ENCODE data around the gene MGAT5.

Gene MGAT5

DNA sequence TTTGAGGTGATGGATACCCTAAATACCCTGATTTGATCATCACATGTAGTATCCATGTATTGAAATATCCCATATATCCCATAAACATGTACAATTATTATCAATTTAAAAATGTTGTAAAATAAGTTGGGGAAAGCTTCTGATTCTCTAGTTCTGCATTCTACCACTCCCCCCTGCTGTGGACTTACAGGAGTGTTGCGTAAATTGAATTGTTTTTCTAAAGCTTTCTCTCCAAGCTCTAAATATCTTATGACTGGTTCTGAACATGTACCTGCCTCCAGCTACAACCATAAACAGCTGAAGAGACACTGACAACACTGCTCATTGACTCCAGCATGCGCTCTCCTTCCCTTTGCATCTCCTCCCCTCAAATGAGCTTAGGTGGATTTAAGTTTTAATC, 145.2 kb downstream of the MGAT5 start:
- no peak for DNase-seq (ENCODE audit: low read depth)

DNA sequence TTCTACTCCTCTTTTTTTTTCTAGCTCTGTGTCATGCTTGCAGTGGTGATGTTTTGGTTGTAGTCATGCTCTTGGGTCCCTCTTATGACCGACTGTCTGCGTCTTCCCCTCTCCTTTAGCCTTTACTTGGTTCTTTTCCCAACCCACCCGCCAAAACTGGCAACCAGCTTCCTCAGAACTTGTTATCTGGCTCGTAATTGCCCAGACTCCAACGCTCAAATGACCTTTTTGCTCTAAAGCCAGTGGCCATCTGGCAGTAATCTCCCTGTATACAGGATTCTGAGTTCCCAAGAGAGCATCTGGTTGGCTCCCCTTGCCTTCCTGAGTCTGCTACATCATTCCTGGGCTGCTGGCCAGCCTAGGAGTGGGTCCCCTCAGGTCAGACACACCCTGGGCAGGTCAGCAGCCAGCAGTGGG, 147.2 kb downstream of the MGAT5 start:
- DNase-seq (ENCODE audit: low read depth): no peak

DNA sequence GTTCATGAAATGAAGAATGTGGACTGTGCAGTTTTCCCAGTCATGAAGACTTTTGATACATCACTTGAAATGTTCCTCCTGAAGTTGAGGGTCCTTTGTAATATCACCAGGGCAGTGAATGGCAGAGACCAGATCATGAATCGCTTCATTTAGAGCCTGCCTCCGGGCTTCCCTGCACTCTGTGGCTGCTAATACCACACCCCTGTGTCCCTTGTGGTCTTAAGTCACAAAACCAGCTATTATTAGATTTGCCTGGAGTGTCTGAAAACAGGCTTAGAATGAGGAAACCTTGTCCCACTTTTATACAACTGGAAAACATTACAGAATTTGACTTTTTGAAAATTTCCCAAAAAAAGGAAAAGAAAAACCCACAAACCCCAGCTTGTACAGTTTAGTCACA, 147.9 kb downstream of the MGAT5 start:
- DNase-seq (ENCODE audit: low read depth): no peak

DNA sequence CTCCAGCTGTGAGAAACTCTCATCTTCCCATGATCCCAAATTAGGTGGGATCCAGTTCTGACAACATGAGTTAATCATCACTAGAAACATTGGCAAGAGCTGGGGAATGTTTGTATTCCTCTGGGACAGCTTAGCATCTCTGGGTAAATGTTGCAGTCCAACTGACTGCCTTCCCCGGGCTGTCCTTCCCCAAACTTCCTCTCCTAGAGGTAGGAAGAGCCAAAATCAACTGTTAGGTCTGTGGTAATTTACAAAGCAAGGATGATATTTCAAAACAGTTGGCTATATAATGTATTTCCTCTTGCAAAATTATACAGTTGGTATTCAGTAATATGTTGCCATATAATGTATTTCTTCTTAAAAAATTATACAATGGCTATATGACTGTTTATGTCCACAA, 148.5 kb downstream of the MGAT5 start:
- DNase-seq (ENCODE audit: low read depth): no peak

DNA sequence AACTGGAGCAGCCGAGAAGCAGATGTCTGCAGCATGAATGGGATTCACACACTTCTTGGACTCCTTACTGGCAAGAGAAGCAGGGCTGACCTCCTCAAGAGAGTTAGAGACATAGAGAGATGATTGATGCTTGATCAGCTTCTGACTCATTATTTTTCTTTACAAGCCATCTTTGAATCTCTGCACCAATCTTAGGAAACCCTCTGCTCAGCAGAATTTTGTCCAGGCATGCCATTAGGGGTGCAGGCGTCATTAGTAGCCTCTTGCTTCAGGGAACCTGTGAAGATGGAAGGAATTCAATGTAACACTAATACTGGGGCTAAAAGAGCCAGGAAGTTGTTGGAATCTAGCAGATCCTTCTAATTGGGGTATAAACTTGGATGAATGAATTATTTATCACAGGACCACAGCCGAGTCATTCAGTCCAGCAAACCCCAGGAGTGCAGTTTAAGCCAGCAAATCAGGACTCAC, 151.8 kb downstream of the MGAT5 start:
- no peak for DNase-seq (ENCODE audit: low read depth)

DNA sequence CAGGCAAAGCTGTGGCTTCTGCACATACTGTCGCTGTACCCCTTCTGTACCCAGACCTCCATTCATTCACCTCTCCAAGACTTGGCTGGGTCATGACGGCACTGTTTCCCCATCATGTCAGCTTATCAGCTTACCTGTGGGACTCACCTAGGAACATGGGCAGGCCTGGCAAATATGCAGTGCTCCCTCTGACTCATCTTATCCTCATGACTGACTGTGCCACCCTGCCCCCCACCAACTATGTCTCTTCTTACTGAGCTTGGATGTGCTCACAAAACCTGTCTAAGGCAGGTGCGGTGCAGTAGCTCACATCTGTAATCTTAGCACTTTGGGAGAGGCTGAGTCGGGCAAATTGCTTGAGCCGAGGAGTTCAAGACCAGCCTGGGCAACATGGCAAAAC, 152.4 kb downstream of the MGAT5 start:
- no peak for DNase-seq (ENCODE audit: low read depth)

DNA sequence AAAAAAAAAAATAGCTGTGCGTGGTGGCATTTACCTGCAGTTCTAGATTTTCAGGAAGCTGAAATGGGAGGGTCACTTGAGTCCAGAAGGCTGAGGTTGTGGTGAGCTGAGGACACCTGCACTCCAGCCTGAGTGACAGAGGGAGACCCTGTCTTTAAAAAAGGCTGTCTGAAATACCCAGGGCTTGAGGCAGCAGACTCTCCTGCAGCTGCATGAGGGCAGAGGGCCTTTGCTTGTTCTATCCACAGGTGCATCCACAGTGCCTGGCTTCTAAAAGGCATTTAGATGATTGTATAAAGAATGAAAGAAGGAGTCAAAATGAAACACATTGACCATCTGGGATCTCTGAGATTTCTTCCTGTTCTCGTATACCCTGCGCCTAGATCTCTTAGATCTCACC, 152.9 kb downstream of the MGAT5 start:
- DNase-seq (ENCODE audit: low read depth): no peak

DNA sequence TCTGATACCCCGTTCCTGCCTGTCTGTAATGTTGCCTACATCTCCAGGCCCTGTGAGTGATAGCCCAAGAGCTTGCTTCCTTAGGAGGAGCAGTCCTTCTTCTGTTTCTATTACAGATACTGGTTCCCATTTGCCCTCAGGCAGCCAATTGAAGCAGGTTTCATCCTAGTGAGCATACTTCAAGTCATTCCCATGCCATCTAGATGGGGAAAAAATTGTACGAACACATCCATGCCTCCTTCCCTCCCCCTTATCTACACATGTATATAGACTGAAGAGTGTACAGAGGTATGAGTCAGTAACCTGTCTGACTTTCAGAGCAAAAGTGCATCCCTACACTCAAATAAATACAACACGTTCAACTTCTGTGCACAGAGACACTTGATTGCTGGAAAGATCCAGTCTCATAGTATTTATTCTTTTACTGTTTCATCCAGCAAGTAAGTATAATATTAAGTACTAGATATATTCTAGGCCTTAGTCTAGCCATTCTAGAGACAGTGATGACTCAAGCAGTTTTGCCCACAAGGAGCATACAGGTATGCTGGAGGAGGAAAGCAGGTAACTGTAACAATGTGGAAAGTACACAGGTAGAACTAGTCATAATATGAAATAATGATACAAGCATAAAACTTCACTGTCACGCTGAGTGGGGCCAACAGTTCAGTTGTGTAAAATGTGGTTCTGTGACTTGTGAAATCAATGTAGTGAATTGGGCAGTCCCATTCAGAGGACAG, 153.4 kb downstream of the MGAT5 start:
- DNase-seq (ENCODE audit: low read depth): no peak

DNA sequence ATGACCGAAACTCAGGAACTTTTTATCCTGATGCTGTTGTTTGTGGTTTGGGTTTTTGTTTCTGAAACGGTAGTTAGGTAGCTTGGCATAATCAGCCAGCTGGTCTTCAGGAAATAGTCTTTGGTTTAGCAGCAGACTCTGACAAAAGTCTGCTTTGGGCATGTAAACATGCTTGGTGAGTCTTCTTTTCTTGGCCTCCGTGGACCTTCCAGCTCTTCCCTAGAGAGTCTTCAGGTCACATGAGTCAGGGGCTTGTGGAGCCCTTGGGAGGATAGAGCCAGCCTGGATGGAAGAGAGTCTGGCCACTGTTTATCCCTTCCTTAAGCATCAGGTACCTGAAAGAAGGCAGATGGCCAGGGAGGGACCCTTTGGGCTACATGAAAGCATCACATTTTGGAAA, 154.5 kb downstream of the MGAT5 start:
- no peak for DNase-seq (ENCODE audit: low read depth)

DNA sequence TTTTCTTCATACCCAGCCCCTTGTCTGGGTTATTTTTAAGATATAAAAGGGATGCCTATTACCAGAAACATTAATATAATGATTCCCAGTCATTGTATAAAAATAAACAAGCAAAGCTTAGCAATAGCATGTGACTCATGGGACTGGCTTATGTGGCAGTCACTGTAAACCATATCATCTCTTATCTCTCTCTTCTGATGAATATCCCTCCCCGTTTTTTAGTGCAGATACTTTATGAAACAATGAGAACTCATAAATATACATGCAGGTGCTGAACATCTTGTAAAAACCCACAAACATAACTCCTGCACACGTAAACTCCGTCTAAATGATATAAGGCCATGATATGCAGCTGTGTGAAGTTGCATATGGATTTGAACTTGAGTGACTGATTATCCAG, 154.9 kb downstream of the MGAT5 start:
- no peak for DNase-seq (ENCODE audit: low read depth)

DNA sequence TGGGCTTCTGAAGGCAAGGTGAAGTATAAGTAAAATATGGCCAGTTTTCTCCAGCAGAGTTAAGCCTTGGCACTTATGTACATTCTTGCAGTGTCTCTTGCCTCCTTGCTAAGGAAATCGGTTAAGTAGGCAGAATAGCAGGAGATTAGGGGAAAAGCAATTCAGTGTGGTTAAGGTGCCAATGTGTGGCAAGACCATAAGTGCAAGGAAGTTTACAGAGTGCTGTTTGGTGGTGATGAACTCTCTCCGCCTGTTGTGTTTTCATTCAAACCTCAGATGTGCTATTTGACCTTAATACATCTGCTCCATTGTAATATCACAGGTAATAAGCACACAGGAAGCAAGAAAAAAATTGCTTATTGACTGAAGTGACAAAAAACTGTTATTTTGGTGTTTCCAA, 156.1 kb downstream of the MGAT5 start:
- no peak for DNase-seq (ENCODE audit: low read depth)

DNA sequence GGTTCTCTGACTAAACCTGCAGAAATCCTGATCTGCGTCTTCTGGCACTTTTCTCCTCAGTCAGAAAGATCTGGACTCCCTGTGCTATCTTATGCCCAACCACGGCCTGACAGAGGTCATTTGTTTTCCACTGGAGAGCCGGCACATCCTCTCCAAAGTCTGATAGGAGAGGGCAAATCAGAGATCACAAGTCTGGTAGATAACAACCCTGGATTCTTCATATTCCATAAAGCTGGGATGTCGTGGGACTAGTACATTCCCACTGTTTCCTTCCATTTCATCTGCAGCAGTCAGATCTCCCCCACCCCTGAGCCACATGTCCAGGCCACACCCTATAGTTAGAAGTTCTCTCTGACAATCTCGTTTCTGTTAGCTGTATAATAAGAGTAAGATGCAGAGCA, 157.0 kb downstream of the MGAT5 start:
- no peak for DNase-seq (ENCODE audit: low read depth)

DNA sequence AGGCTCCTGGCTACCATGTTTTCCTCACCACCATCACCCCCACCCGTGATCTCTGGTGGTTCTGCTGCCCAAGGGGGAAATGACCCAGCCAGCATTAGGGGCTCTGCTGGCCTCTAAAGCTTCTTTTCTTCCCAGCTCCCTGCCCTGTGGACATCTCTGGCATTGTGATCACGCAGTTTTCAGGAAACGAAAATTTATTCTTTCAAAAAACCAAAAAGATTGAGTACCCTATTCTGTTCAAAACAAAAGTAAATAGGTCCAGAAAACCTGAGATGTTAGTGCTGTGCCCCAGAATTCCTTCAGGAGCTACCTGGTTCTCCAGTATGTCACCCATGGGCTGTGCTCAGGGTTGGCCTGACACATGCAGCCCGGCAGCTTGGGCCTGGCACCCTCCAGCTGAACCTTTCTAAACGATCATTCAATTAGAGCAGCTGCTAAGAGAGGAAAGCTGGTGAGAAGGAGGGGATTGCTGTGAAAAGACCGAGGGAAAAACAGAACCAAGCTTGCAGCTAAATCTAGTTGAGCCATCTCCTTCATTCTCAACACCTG, 157.5 kb downstream of the MGAT5 start:
- no peak for DNase-seq (ENCODE audit: low read depth)

DNA sequence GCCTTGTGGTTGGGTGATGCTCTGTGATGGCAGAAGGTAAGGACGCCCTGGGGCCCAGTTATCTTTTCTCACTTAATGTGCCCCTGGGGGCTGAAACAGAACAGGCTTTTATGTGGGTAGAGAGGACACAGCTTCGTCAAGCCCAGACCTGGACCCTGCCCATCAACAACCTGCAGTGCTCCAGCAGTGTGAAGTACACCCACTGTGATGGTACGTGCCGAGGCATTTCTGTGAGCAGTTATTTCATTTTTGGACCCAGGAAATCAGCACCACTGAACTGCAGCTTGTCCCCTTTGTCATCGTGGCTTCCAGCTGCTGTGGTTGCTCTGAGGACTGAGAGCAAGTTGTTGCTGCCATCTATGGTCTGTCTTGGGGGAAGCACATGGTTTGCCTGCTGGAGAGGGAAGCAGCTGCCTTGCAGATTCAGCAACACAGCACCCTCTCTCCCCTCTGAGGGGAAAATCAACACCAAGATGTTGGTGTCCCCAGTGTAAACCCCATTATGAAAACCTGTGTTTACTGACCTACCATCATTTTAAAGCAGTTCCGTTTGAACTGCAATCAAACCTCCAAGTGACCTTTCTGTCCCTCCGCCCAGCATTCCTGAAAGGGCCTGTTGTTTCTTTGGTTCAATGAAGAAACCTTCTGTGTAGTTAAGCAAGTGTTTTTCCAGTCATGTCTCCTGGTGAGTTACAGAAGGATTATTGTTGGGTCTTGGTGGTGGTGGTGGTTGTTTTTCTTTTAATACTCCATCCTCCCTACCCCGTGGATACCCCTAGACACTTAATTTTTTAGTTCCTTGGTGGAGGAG, 158.2 kb downstream of the MGAT5 start:
- peak; percentile 24 for DNase-seq (ENCODE audit: low read depth)

DNA sequence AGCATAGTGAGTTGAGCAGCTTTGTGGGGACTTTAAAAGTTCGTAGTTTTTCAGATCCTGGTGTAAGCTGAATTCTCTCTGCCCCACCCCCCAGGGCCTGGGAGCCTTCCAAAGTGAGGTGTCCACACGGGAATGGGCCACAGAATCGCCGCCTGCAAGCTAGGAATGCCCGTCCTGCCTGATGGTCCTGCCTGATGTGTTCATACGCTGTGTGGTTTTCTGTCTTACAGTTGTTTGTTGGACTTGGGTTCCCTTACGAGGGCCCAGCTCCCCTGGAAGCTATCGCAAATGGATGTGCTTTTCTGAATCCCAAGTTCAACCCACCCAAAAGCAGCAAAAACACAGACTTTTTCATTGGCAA, 158.7 kb downstream of the MGAT5 start:
- no peak for DNase-seq (ENCODE audit: low read depth)

DNA sequence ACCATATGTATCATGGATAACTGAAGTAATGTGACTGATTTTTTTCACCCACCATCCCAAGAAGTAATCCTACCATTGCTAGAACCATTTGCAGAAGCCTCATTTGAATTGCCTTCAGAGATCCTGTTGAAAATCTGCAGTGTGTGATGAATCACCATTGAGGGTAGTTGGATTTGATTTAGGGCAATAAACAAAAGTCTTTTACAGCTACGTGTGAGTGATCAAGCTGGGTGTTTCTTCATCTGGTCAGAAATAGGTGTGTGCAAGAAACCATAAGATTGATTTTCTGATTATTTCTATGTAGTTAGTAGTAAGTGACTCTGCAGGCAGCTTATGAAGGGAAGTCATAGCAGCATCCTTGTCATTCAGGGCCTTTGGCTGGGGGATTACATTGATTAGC, 159.6 kb downstream of the MGAT5 start:
- DNase-seq (ENCODE audit: low read depth): no peak

DNA sequence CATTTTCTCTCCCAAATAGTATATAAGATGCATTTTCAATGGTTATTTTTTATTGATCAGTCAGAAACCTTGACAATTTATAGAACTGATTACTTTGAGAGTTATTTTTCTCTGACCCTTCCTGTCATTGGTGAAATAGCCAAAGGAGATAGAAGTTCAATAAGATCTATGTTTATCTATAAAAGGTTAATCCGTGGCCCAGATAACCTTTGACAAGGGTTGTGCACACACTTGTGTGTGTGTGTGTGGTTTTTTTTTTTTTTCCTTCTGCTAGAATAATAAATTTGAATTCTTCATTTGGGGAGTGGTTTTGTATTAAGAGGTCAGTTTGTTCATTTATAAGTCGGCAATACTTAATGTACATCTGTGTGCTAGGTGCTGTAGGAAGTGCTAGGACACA, 160.0 kb downstream of the MGAT5 start:
- DNase-seq (ENCODE audit: low read depth): no peak

DNA sequence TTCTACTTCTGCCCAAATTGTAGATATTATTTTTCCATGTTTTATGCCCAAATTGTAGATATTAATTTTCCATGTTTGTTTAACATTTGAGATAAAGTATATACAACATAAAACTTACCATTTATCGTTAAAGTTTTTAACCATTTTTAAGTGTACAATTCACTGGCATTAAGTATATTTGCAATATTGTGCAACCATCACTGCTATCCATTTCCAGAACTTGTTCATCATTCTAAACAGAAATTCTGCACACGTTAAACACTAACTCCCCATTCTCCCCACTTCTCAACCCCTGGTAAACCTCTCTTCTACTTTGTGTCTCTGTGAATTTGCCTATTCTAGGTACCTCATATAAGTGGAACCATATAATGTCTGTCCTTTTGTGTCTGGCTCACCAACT, 162.1 kb downstream of the MGAT5 start:
- DNase-seq (ENCODE audit: low read depth): no peak

DNA sequence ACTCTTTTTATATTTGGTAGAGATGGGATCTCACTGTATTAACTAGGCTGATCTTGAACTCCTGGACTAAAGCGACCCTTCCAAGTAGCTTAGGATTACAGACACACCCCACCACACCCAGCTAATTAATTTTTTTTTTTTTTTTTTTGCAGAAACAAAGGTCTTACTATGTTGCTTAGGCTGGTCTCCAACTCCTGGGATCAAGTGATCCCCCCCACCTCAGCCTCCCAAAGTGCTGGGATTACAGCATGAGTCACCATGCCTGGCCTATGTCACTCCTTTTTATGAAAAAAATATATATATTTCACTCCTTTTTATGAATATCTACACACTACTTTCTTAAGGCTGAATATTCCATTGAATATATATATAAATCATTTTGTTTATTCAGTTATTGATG, 162.8 kb downstream of the MGAT5 start:
- no peak for DNase-seq (ENCODE audit: low read depth)

DNA sequence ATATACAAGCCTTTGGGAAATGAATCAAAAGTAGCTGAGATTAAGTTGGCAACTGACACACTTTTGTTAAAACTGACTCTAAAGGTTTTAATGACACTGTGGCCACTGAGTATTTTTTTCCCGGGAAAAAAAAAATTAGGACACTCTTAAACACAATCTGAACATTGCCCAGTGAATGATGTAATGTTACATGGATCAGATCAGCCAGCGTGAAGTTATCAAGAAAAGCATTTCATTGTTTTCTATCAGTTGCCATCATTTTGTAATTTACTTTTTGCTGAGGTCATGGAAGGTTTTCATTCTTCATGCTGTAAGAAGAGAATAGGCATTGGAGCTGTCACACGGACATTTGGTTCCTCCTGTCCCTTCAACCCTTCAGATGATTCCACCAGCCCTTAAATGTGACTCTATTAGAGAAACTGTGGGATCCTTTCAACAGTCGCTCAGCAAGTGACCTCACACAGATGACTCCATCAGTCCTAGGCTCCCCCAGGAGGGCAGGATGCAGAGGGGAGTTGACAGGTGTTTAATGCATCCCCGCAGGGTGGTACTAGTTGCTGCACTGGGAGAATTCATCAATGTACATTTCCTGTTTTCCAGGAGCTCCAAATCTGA, 164.2 kb downstream of the MGAT5 start:
- no peak for DNase-seq (ENCODE audit: low read depth)

DNA sequence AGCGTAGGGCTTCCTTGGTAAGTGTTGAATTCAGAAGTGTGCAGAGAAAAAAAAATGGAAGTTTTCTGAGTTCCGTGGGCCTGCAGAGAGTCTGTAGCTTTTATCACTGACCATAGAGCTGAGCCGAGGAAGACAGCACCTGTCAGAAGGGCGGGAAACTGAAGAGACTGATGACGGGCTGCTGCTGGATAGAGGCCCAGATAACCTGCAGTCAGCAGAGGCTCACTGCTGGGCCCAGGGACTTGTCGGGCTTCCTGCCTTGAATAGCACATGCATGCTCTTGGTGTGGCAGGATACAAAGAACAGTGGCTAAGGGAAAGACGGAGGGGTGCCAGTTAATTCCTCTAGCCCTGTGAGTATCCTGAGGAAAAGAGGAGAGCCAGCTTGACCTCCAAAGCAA, 166.4 kb downstream of the MGAT5 start:
- DNase-seq (ENCODE audit: low read depth): no peak

DNA sequence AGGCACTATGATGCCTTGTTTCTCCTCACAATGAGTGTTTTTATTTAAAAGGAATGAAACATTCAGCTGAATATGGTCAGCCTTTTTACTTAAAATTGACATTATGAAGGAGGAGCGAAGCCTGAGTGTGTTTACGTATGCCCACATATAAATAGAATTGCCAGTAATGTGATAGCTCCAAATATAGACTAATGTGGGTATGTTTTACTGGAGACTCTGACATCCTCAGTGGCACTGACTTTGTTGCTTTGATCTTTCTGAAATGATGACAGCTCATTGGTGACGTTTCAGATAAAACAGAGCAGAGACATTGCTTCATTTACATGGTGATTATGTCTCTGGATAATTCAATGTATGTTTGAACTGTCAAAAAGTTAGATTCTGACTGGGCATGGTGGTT, 167.0 kb downstream of the MGAT5 start:
- no peak for DNase-seq (ENCODE audit: low read depth)

Measured in stimulated activated CD8-positive, alpha-beta memory T cell treated with anti-CD3 and anti-CD28 coated beads, Interleukin-7, amount 100 ng/mL, for 24 hours (primary cell).